Trophoblast cell (in vitro differentiated cells and primary cell): Measurements from ENCODE around the gene UFM1.

Experiments used
- DNase-seq, 2 donors: peaks; one replicate each; pipeline ENCODE4 v3.0.0-alpha.2; 2016
- H2AFZ ChIP-seq: 2 replicates; pipeline ENCODE4 v1.6.1; 2013; ENCODE audit warnings: low read length, moderate library complexity, mild to moderate bottlenecking; ENCODE audit not compliant: insufficient read depth, poor library complexity
- H2AK5ac ChIP-seq: 2 replicates; pipeline ENCODE4 v1.6.1; 2013; ENCODE audit warnings: mild to moderate bottlenecking, low read length
- H2BK120ac ChIP-seq: 2 replicates; pipeline ENCODE4 v1.6.1; 2013; ENCODE audit warnings: low read length, mild to moderate bottlenecking, moderate library complexity; ENCODE audit not compliant: insufficient read depth, poor library complexity
- H2BK12ac ChIP-seq: 2 replicates; pipeline ENCODE4 v1.6.1; 2013; ENCODE audit warnings: mild to moderate bottlenecking, low read length, moderate library complexity
- H2BK5ac ChIP-seq: 2 replicates; pipeline ENCODE4 v1.6.1; 2013; ENCODE audit warnings: low read length, low read depth, moderate library complexity, mild to moderate bottlenecking; ENCODE audit not compliant: poor library complexity
- H3K14ac ChIP-seq: 2 replicates; pipeline ENCODE4 v1.6.1; 2013; ENCODE audit warnings: mild to moderate bottlenecking, low read length
- H3K18ac ChIP-seq: 2 replicates; pipeline ENCODE4 v1.6.1; 2013; ENCODE audit warnings: mild to moderate bottlenecking, low read length
- H3K23ac ChIP-seq: 2 replicates; pipeline ENCODE4 v1.6.1; 2013; ENCODE audit warnings: low read length
- H3K27ac ChIP-seq: 2 replicates; pipeline ENCODE4 v1.5.1; 2013; ENCODE audit warnings: low read depth, mild to moderate bottlenecking, inconsistent platforms, low read length, moderate library complexity
- H3K27me3 ChIP-seq: 2 replicates; pipeline ENCODE4 v1.6.1; 2013; ENCODE audit warnings: inconsistent platforms, mild to moderate bottlenecking, low read length, moderate library complexity; ENCODE audit not compliant: insufficient read depth
- H3K36me3 ChIP-seq, 2 experiments: 1 replicate in 1 of 2; 2 replicates in 1 of 2; pipeline ENCODE4 v1.6.1; 2013; ENCODE audit warnings: low read length in 2 of 2, mild to moderate bottlenecking in 2 of 2, moderate library complexity in 1 of 2; ENCODE audit not compliant: insufficient read depth in 2 of 2, control insufficient read depth in 1 of 2
- H3K4ac ChIP-seq: 2 replicates; pipeline ENCODE4 v1.6.1; 2013; ENCODE audit warnings: low read depth, mild to moderate bottlenecking, low read length, moderate library complexity
- H3K4me1 ChIP-seq, 2 experiments: 1 replicate in 1 of 2; 2 replicates in 1 of 2; pipeline ENCODE4 v1.6.1; 2013; ENCODE audit warnings: low read length in 2 of 2, mild to moderate bottlenecking in 2 of 2, moderate library complexity in 1 of 2; ENCODE audit not compliant: insufficient read depth in 2 of 2, control insufficient read depth in 1 of 2
- H3K4me2 ChIP-seq: 2 replicates; pipeline ENCODE4 v1.6.1; 2013; ENCODE audit warnings: inconsistent platforms, mild to moderate bottlenecking, low read length, moderate library complexity
- H3K4me3 ChIP-seq: 2 replicates; pipeline ENCODE4 v1.5.1; 2013; ENCODE audit warnings: mild to moderate bottlenecking, low read depth, low read length, inconsistent platforms
- H3K79me1 ChIP-seq: one replicate; pipeline ENCODE4 v1.6.1; 2013; ENCODE audit warnings: low read length
- H3K79me2 ChIP-seq: 2 replicates; pipeline ENCODE4 v1.6.1; 2013; ENCODE audit warnings: low read length, mild to moderate bottlenecking; ENCODE audit not compliant: control insufficient read depth, insufficient read depth, poor library complexity
- H3K9ac ChIP-seq: 2 replicates; pipeline ENCODE4 v1.6.1; 2013; ENCODE audit warnings: mild to moderate bottlenecking, low read length
- H3K9me3 ChIP-seq: 2 replicates; pipeline ENCODE4 v1.6.1; 2013; ENCODE audit warnings: low read depth, mild to moderate bottlenecking, control low read depth, inconsistent platforms, low read length; ENCODE audit not compliant: insufficient read depth
- H4K12ac ChIP-seq: 2 replicates; pipeline ENCODE4 v1.6.1; 2013; ENCODE audit warnings: low read depth, mild to moderate bottlenecking, low read length, moderate library complexity
- H4K8ac ChIP-seq: 2 replicates; pipeline ENCODE4 v1.6.1; 2013; ENCODE audit warnings: low read depth, mild to moderate bottlenecking, low read length, moderate library complexity
- H4K91ac ChIP-seq: one replicate; pipeline ENCODE4 v1.6.1; 2013; ENCODE audit warnings: low read depth, mild to moderate bottlenecking, low read length, moderate library complexity
- WGBS: extraction: QIAGEN DNeasy Blood & Tissue Kit; methylation state at CpG from one replicate; pipeline ENCODE4 v1.1.7; 2013; ENCODE audit warnings: missing lambda C conversion rate; ENCODE audit not compliant: insufficient read length, insufficient coverage; ENCODE audit errors: extremely low coverage; 5-methylcytosine and 5-hydroxymethylcytosine counted together

Gene UFM1

DNA sequence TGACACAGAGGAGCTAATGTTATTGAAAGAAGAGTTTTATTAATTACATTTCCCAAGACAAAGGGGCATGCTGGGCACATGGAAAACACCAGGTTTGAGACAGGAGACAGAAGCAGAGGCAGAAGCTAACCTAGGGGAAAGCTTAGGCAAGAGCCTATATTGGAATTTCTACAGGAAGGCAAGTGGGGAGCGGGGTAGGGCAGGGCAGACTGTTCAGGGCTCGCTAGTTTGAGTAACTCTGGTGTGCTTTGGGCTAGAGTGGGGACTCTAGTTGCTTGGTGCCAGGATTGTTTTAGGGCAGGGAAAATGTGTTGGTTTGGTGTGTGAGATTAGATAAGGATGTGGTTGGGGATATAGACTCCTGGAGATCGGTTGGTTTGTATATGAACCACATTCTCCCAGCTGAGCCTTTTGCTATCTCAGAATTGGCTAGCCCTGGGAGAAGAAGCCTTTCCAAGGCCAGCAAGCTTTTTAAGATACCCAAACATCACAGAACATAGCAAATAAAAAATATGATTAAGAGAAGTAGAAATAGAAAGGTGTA is 8.4 kb upstream of the UFM1 start:
- H4K12ac ChIP-seq: no peak overlapping the region
- H3K9ac ChIP-seq: no peak overlapping the region
- no peaks in the 10 kb centered on the region for H3K36me3 ChIP-seq
- H3K4me2 ChIP-seq: no peak overlapping the region
- no peak overlapping the region for H4K8ac ChIP-seq
- no CpG with 5 or more reads among the region's 3 CpGs for WGBS
- no peak overlapping the region for H3K4ac ChIP-seq
- H2BK5ac ChIP-seq: no peak overlapping the region
- no peaks in the 10 kb centered on the region for H3K9me3 ChIP-seq
- H3K27ac ChIP-seq: no peak overlapping the region
- no peak overlapping the region for H2BK120ac ChIP-seq
- H2BK12ac ChIP-seq: no peak overlapping the region
- no peak for DNase-seq
- H3K14ac ChIP-seq: no peak overlapping the region
- no peak overlapping the region for H3K18ac ChIP-seq
- no peak overlapping the region for H4K91ac ChIP-seq
- H3K4me1 ChIP-seq: no peaks in the 10 kb centered on the region
- no peaks in the 10 kb centered on the region for H3K27me3 ChIP-seq
- H2AK5ac ChIP-seq: no peak overlapping the region
- no peaks in the 10 kb centered on the region for H3K79me2 ChIP-seq
- no peaks in the 10 kb centered on the region for H3K79me1 ChIP-seq
- H2AFZ ChIP-seq: no peak overlapping the region
- no peak overlapping the region for H3K23ac ChIP-seq
- no peak overlapping the region for H3K4me3 ChIP-seq

DNA sequence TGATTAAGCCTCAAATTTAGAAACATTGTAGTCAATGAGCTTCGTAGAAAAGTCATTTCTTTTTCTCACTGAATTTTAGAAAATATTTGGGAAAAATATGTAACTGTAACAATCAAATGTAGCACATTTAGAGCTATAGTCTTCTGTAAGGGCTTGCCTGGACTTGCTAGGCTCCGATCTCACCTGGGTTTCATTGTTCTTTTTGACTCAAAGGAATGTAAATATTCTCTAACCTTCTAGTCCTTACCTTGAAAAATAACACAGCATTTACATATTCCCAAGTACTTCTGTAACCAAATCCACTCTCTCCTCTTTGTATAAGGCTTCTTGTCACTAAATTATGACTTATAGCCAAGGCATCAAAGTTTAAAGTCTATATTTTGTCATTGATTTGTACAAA is 2.9 kb upstream of the UFM1 start:
- Histone ChIP-seq H2BK120ac (no peak overlapping the region), H4K91ac (no peak overlapping the region), H2BK5ac (no peak overlapping the region), H3K4me1 (no peaks in the 10 kb centered on the region), H2BK12ac (no peak overlapping the region), H3K27me3 (no peaks in the 10 kb centered on the region), H4K8ac (no peak overlapping the region), H3K14ac (no peak overlapping the region), H3K79me1 (peaks cover 9% of the 10 kb centered on the region), H2AK5ac (no peak overlapping the region), H3K27ac (no peak overlapping the region), H3K9me3 (peaks cover 2% of the 10 kb centered on the region), H3K18ac (no peak overlapping the region), H2AFZ (no peak overlapping the region), H3K23ac (no peak overlapping the region), H3K36me3 (no peaks in the 10 kb centered on the region), H3K79me2 (peaks cover 2% of the 10 kb centered on the region), H3K4ac (no peak overlapping the region), H3K9ac (no peak overlapping the region), H4K12ac (no peak overlapping the region), H3K4me2 (no peak overlapping the region), H3K4me3 (no peak overlapping the region)
- DNase-seq: no peak
- WGBS: no CpG with 5 or more reads among the region's 2 CpGs

DNA sequence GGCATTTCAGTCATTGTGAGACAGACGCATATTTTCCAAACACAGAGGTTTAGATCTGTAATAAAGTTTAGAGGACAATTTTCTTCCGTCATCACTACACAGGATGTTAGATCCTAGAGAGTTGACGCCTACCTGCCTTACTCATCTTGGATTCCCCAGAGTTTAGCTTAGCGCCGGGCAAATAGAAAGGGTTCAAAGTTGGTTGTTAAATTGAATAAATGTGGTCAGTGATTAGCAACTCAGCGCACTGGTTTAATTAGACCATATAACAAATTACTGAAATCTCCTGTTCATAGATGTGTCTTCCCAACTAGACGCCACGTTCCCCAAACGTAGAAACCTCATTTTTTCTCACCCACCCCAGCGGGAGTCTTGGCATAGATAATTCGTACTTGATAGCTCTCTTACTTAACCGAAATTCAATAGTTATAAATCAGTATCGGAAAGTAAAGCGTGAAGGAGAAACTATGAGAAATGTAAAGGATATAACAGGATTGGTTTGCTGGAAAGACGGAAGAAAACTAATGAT is 726 bp upstream of the UFM1 start:
- no peak overlapping the region for H3K23ac ChIP-seq
- no peak overlapping the region for H4K91ac ChIP-seq
- peak overlapping the region; percentile 47 for H4K8ac ChIP-seq
- no CpG with 5 or more reads among the region's 15 CpGs for WGBS
- H2BK5ac ChIP-seq: no peak overlapping the region
- no peaks in the 10 kb centered on the region for H3K36me3 ChIP-seq
- H3K14ac ChIP-seq: peak overlapping the region; percentile 46
- H4K12ac ChIP-seq: no peak overlapping the region
- H3K79me1 ChIP-seq: peaks cover 9% of the 10 kb centered on the region
- no peak overlapping the region for H3K4ac ChIP-seq
- H3K4me1 ChIP-seq: no peaks in the 10 kb centered on the region
- peaks cover 2% of the 10 kb centered on the region for H3K79me2 ChIP-seq
- H3K18ac ChIP-seq: no peak overlapping the region
- H3K9me3 ChIP-seq: peaks cover 2% of the 10 kb centered on the region
- DNase-seq: peak; percentile 2 to 43
- peak overlapping the region; percentile 41 for H3K27ac ChIP-seq
- no peak overlapping the region for H3K9ac ChIP-seq
- H2BK120ac ChIP-seq: no peak overlapping the region
- no peak overlapping the region for H3K4me3 ChIP-seq
- H2BK12ac ChIP-seq: no peak overlapping the region
- no peaks in the 10 kb centered on the region for H3K27me3 ChIP-seq
- no peak overlapping the region for H2AK5ac ChIP-seq
- peak overlapping the region; percentile 60 for H2AFZ ChIP-seq
- peak overlapping the region; percentile 83 for H3K4me2 ChIP-seq

DNA sequence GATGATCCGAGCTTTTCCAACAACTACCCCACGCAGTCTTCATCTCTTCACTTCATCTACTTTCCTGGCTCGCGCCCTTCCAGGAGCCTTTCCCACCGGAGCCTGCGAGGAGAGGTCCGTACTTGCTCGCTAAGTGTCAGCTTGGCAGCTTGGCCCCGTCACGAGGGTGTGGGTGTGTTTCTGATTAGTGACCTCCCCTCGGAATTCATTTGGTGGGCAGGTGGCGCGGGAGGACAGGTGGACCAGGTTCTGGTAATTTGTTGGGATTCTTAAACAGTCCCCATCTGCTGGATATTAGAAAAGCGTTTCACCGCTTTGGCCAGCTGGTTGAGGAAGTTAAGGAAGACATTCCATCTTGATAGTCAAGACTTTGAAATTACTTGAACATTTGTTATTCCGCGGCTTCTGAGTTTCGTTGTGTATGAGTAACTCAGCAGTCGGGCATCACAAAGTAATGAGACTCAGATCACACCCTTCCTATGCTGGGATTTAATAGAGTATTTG is 515 bp downstream of the UFM1 start:
- Histone ChIP-seq H3K9ac (peak overlapping the region; percentile 94), H3K79me1 (peaks cover 9% of the 10 kb centered on the region), H3K9me3 (peaks cover 2% of the 10 kb centered on the region), H3K14ac (peak overlapping the region; percentile 79), H4K12ac (peak overlapping the region; percentile 45), H3K36me3 (peaks cover 0 to 2% of the 10 kb centered on the region in 2 experiments), H4K91ac (peak overlapping the region; percentile 82), H3K79me2 (peaks cover 2% of the 10 kb centered on the region), H4K8ac (peak overlapping the region; percentile 76), H2AFZ (peak overlapping the region; percentile 4), H2BK12ac (no peak overlapping the region), H3K27ac (peak overlapping the region; percentile 39), H3K4ac (peak overlapping the region; percentile 60), H3K4me1 (no peaks in the 10 kb centered on the region), H3K23ac (no peak overlapping the region), H3K27me3 (no peaks in the 10 kb centered on the region), H2AK5ac (no peak overlapping the region), H3K4me3 (peak overlapping the region; percentile 97), H2BK120ac (peak overlapping the region; percentile 37), H2BK5ac (peak overlapping the region; percentile 49), H3K18ac (peak overlapping the region; percentile 57), H3K4me2 (peak overlapping the region; percentile 82)
- no CpG with 5 or more reads among the region's 19 CpGs for WGBS
- peak; percentile 50 to 69 for DNase-seq
